Measurements from ENCODE around the gene WNT1.

DNA sequence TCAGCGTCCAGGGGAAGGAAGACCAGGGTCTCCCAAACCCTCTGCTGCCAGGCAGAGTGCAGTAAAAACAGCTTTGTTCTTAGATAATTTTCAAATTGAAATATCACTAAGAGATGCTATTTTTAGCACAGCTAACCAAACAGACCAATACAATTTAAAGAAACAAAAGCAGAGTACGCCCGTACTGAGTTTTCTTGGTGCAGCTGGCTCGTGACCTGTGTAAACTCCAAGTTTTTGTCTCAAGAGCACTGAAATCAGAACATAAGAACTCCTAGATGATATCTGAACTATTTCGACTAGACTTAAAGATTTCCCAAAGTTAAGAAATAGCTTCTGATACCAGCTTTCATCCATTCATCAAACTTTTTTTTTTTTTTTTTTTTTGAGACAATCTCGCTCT is 31.2 kb upstream of the WNT1 start:
- TF ChIP-seq, protein P1, sequence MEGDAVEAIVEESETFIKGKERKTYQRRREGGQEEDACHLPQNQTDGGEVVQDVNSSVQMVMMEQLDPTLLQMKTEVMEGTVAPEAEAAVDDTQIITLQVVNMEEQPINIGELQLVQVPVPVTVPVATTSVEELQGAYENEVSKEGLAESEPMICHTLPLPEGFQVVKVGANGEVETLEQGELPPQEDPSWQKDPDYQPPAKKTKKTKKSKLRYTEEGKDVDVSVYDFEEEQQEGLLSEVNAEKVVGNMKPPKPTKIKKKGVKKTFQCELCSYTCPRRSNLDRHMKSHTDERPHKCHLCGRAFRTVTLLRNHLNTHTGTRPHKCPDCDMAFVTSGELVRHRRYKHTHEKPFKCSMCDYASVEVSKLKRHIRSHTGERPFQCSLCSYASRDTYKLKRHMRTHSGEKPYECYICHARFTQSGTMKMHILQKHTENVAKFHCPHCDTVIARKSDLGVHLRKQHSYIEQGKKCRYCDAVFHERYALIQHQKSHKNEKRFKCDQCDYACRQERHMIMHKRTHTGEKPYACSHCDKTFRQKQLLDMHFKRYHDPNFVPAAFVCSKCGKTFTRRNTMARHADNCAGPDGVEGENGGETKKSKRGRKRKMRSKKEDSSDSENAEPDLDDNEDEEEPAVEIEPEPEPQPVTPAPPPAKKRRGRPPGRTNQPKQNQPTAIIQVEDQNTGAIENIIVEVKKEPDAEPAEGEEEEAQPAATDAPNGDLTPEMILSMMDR (IDR thresholded peaks at IDR 0.05): no peak
- TF ChIP-seq POLR2A (IDR thresholded peaks at IDR 0.05): no peak
